H1 (cell line): ENCODE data around the gene PHF24. TPM values are rescaled to one million over a fixed set of nuclear protein-coding genes. Genes with fewer than 3 reads are reported as not detected.

Experiments used
- ATF2 ChIP-seq: IDR thresholded peaks from 2 replicates; pipeline ENCODE4 v1.6.1; 2012; ENCODE audit warnings: low read length, inconsistent platforms
- ATF3 ChIP-seq: IDR thresholded peaks from 2 replicates; pipeline ENCODE4 v1.6.1; 2011; ENCODE audit warnings: low read depth, mild to moderate bottlenecking, low read length; ENCODE audit not compliant: insufficient read depth
- CBX8 ChIP-seq: fragments of 300-800, 300-1000 bp; sonication (generic); IDR thresholded peaks from 2 replicates; pipeline ENCODE4 v1.7.1; 2016; ENCODE audit warnings: low read depth, low read length, borderline replicate concordance
- EGR1 ChIP-seq: IDR thresholded peaks from 2 replicates; pipeline ENCODE4 v1.6.1; 2011; ENCODE audit warnings: low read depth, low read length, borderline replicate concordance
- FOSL1 ChIP-seq: IDR thresholded peaks from 2 replicates; pipeline ENCODE4 v1.6.1; 2011; ENCODE audit warnings: mild to moderate bottlenecking, low read depth, low read length, moderate library complexity; ENCODE audit not compliant: insufficient read depth
- GABPA ChIP-seq: IDR thresholded peaks from 2 replicates; pipeline ENCODE4 v1.6.1; 2011; ENCODE audit warnings: mild to moderate bottlenecking, low read length, moderate library complexity, borderline replicate concordance; ENCODE audit not compliant: insufficient read depth
- KDM4A ChIP-seq: IDR thresholded peaks from one replicate; pipeline ENCODE4 v1.7.1; 2012; ENCODE audit warnings: low read depth, mild to moderate bottlenecking, moderate library complexity, low read length, inconsistent platforms; ENCODE audit not compliant: severe bottlenecking
- MAX ChIP-seq: IDR thresholded peaks from 2 replicates; pipeline ENCODE4 v1.6.1; 2012; ENCODE audit warnings: inconsistent platforms
- NANOG ChIP-seq: IDR thresholded peaks from 2 replicates; pipeline ENCODE4 v1.6.1; 2011; ENCODE audit warnings: low read length, low read depth, mild to moderate bottlenecking, inconsistent platforms; ENCODE audit not compliant: insufficient read depth, poor library complexity, severe bottlenecking
- RAD21 ChIP-seq, 2 experiments: IDR thresholded peaks in 1 of 2; conservative IDR thresholded peaks in 1 of 2; 2 replicates each; pipeline ENCODE4 v1.6.1; 2011; ENCODE audit warnings: low read depth in 2 of 2, low read length in 2 of 2, improper control_type of control experiment in 1 of 2, inconsistent platforms in 1 of 2, mild to moderate bottlenecking in 1 of 2, moderate library complexity in 1 of 2
- RFX5 ChIP-seq: IDR thresholded peaks from 2 replicates; pipeline ENCODE4 v1.6.1; 2011; ENCODE audit warnings: low read depth, low read length, improper control_type of control experiment, borderline replicate concordance
- RXRA ChIP-seq: IDR thresholded peaks from 2 replicates; pipeline ENCODE4 v1.6.1; 2011; ENCODE audit warnings: low read depth, mild to moderate bottlenecking, low read length, moderate library complexity; ENCODE audit not compliant: insufficient read depth
- SP1 ChIP-seq: IDR thresholded peaks from 2 replicates; pipeline ENCODE4 v1.6.1; 2011; ENCODE audit warnings: low read depth, low read length
- TBP ChIP-seq: IDR thresholded peaks from 2 replicates; pipeline ENCODE4 v1.6.1; 2011; ENCODE audit warnings: low read depth, low read length, improper control_type of control experiment
- TCF12 ChIP-seq: IDR thresholded peaks from 2 replicates; pipeline ENCODE4 v1.6.1; 2011; ENCODE audit warnings: low read depth, mild to moderate bottlenecking, low read length
- polyA plus RNA-seq, 7 experiments: library from polyadenylated mRNA; depleted of rRNA in 3 of 7; stranded (reverse) in 5 of 7; unstranded in 2 of 7; fragments of >200 nt in 5 of 7; fragments of 200-250 nt in 2 of 7; gene quantifications; 1 replicate in 5 of 7; 2 replicates in 1 of 7; 4 replicates in 1 of 7; pipeline versions ENCODE4 v1.2.1 to v1.2.3, GENCODE V29; 2011 to 2013; ENCODE audit warnings: missing spikeins in 2 of 7, mixed read lengths in 2 of 7
- total RNA-seq: library from RNA; stranded (reverse); fragmentation: NEBNext Ultra II Directional; extraction: Animal tissue kit (Norgen Biotek cat#: 25700); gene quantifications from 2 replicates; pipeline ENCODE4 v1.2.1, GENCODE V29; 2021
- TF ChIP-seq, protein P1 (sequence below), 3 experiments: IDR thresholded peaks; 1 replicate in 2 of 3; 2 replicates in 1 of 3; pipeline versions ENCODE4 v1.5.1 to v1.6.1; 2011; ENCODE audit warnings: low read length in 3 of 3, mild to moderate bottlenecking in 3 of 3, inconsistent platforms in 2 of 3, low read depth in 1 of 3, moderate library complexity in 1 of 3; ENCODE audit not compliant: insufficient read depth in 1 of 3; ENCODE audit errors: control extremely low read depth in 1 of 3

Gene PHF24
- total and polyA plus RNA-seq, 2 of the 8 experiments (the other 6 are each of a cell fraction or from before 2014, with no cell fraction given), result 0.29 to 0.35 TPM

DNA sequence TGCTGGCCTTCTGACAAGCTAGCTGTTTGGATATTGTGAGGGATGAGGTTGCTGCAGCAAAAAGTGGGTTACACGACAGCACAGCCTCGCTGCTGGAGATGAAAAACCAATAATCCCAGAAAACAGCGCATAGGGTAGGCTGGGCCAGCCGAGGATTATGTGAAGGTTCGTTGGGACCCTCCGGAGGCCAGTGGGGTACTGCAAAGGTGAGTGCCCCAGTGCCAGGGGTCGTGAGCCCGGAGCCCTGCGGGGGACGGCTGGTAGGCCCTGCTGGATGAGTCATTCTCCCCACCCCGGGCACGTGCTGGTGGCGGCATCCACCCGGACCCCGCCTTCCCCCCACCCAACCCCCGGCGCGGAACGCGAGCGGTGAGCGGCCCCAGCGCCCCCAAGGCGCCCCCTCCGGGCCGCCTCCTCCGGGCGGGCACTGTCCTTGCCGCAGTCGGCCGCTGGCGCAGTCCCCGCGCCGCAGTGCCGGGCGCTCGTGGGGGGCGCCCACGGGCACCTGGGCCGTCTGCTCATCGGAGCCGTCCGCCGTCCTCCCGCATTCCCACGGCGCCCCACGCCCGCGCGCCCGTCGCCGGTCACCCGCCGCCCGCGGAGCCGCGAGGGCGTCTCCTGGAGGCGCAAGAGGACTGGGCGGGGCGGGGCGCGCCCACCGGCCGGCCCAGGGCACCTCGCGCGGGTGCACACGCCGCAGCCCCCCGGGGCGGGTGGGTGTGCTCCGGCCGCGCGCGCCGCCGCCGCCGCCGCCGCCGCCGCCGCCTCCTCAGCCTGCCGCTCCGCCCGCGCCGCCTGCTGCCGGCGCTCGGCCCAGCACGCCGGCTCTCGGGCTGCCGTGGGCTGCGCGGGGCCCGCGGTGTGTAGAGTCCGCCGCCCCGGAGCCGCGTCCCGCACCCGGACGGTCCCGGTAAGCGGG, at the start of gene PHF24 (continued):
- TF ChIP-seq RXRA (no peak), KDM4A (peak; percentile 48), EGR1 (no peak), ATF2 (no peak), NANOG (no peak), ATF3 (no peak), RAD21 (IDR thresholded peaks at IDR 0.05 in 1 of 2, conservative IDR thresholded peaks at IDR 0.05 in 1 of 2; ENCODE audit: low read depth in 2 of 2, low read length in 2 of 2) (peak in 1 of 2 experiments; percentile 22; a peak in 1 of 4 replicates), SP1 (no peak), TCF12 (no peak), MAX (peak; percentile 38; the same call in 1 of the 2 replicates), FOSL1 (no peak), GABPA (no peak), CBX8 (no peak), RFX5 (no peak), TBP (no peak)
- TF ChIP-seq, protein P1, sequence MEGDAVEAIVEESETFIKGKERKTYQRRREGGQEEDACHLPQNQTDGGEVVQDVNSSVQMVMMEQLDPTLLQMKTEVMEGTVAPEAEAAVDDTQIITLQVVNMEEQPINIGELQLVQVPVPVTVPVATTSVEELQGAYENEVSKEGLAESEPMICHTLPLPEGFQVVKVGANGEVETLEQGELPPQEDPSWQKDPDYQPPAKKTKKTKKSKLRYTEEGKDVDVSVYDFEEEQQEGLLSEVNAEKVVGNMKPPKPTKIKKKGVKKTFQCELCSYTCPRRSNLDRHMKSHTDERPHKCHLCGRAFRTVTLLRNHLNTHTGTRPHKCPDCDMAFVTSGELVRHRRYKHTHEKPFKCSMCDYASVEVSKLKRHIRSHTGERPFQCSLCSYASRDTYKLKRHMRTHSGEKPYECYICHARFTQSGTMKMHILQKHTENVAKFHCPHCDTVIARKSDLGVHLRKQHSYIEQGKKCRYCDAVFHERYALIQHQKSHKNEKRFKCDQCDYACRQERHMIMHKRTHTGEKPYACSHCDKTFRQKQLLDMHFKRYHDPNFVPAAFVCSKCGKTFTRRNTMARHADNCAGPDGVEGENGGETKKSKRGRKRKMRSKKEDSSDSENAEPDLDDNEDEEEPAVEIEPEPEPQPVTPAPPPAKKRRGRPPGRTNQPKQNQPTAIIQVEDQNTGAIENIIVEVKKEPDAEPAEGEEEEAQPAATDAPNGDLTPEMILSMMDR (IDR thresholded peaks at IDR 0.05; ENCODE audit: control extremely low read depth in 1 of 3, insufficient read depth in 1 of 3, low read depth in 1 of 3, low read length in 3 of 3), result peak in 2 of 3 experiments; percentile 6 to 10; a peak in 2 of 4 replicates
